ENCODE measurements around the gene RPS15A.

The RPS15A gene

GRCh38 chr16:18789850-18790706 is at the start of gene RPS15A:
RPS15A (minus strand) TSS chr16:18790334; CDS start chr16:18789113, 1,221 bp downstream.
- peak; percentile 99 for DNase-seq

- DNase-seq, result no peak
Measured at GRCh38 chr16:18839555-18839954, 49.4 kb upstream of the RPS15A start.

- DNase-seq, result no peak
Measured at GRCh38 chr16:18836702-18837101, 46.6 kb upstream of the RPS15A start.

- peak; percentile 32 for DNase-seq
Measured at GRCh38 chr16:18834864-18835263, 44.7 kb upstream of the RPS15A start.

DNA sequence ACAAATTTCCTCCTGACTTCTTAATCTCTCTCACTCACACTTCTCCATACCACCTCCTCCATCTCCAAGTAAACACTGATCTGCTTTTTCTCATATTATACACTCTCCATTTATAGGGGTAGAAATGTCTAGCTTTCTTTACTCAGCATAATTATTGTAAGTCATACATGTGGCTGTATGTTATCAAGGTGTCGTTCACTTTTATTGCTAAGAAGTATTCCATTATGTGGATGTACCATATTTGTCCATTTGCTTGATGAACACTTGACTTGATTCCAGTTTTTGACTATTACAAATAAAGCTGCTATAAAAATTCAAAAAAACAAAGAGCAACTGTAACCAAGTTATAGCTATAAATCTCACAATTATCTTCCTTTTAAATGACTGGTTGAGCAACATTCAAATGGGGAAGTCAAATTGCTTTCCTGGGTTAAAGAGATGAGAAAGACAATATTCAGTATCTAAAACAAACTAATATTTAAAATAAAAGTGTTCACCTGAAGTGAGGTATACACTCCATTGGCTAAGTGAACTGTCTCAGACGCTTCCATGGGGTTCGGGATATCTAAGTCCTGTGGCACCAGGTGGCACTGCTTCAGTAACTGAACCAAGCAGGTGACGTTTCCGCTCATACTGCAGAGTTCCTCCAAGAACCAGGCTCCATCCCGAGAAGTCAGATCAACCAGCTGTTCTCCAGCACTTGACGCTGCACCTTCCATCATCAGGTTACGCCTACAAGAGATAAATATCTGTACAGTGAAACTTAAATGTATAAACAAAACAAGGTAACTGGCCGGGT is 43.8 kb upstream of the RPS15A start:
- DNase-seq, result peak; percentile 12

GRCh38 chr16:18832613-18833012 is 42.5 kb upstream of the RPS15A start:
- no peak for DNase-seq

- no peak for DNase-seq
Measured at GRCh38 chr16:18832006-18832405, 41.9 kb upstream of the RPS15A start.

GRCh38 chr16:18829251-18829650 is 39.1 kb upstream of the RPS15A start:
- DNase-seq, result peak; percentile 33

DNA sequence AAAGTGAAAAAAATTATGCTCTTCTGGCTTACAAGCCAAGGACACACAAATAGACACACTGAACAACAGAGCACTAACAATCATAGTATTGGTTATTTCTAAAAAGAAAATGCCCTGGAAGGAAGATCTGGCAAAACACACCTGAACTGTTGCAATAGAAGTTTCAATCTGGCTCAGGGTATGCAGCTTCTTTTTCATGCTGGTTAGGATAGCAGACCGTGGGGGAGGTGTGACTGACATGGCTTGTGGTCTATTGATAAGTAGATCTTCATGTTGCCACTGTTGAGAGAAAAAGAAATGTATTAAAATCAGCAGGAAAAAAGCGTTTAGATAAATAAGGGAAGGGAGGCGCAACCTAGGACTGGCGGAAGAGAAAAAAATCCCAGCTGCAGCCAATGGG is 37.8 kb upstream of the RPS15A start:
- peak; percentile 18 for DNase-seq

DNA sequence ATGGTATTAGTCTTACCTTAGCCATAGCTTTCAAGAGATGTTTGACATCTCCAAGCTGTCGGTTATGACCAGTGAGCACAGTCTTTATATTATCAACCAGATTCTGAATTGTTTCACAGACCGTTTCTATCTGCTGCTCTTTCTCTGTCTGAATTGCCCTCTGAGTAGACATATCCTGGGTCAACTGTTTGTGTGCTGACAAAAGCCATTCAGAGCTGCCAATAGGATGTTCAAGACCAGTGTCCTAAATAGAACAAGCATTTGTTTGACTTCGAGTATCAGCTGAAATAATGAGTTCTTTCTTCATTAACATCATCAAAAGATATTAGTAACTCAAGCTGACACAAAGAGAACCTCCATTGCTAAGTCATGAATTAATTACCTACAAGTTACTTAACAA is 26.2 kb upstream of the RPS15A start:
- no peak for DNase-seq

DNA sequence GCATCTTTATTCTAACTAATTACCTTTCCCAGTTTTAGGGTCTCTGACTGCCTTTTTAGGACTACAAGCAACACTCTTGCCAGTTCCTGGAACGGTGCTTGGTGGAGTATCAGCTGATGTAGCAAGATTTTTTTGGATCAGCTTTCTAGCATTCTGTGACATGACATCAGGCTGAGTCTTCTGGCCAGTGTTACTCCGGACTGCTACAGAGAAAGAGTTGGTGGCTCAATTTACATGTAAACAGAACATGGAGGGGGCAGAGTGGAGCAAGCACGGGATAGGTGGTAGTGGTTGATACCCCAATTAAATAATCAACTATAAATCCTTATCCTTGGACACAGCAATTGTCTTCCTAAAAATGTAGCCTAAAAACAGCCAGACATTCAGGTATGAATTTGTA is 21.8 kb upstream of the RPS15A start:
- no peak for DNase-seq

GRCh38 chr16:18809165-18809564 is 19.0 kb upstream of the RPS15A start:
- DNase-seq, result no peak

- no peak for DNase-seq
Measured at GRCh38 chr16:18805257-18805773, 15.2 kb upstream of the RPS15A start.

DNA sequence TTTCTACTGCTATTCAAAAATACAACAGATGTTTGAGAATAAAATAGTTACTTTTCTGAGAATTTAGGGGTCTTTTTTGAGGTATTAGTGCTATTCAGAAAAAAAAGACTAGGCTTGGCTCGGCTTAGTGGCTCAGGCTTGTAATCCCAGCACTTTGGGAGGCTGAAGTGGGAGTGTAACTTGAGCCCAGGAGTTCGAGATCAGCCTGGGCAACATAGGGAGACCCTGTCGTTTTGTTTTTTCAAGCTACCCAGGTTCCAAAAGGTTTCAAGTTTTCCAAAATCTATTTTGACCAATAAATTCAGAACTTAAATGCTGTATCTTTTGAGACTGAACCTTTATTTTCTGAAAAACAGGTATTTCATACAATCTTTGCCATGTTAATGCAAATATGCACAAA is 14.4 kb upstream of the RPS15A start:
- no peak for DNase-seq

DNA sequence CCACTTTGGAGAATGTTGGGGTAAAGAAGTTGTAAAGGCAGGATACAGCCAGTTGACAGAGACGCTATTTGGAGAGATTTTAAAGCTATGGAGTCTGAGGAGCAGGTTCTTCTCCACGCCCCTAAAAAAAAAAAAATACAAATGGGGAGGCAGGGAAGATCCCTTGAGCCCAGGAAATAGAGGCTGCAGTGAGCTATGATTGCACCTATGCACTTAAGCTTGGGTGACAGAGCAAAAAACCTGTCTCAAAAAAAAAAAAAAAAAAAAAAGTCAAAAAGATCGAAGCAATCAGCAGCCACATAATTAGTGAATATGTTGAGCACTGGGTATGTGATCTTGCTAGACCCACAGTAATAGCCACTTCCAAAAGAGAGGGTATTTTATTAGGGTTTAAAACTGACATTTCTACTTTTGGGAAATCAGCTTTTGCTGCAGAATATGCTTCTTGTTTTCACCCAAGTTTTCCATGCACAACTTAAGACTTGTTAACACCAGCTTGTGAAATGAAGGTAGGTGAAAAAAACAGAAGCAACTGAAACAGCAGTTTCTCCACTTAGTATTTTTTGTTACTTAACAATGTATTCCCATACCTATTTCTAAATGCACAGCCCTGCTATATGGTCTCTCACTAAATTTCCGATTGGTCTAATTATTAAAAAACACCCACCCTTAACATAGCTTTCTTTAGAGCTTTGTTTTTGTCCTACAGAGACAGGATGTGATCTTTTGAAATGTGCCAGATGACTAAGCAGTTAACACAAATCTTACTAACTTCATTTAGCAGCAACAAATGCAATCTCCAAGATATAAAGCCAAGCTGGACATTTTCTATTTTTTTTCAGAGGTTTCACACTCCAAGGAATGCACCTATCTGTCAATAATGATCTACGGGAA is 13.7 kb upstream of the RPS15A start:
- peak; percentile 71 for DNase-seq

DNA sequence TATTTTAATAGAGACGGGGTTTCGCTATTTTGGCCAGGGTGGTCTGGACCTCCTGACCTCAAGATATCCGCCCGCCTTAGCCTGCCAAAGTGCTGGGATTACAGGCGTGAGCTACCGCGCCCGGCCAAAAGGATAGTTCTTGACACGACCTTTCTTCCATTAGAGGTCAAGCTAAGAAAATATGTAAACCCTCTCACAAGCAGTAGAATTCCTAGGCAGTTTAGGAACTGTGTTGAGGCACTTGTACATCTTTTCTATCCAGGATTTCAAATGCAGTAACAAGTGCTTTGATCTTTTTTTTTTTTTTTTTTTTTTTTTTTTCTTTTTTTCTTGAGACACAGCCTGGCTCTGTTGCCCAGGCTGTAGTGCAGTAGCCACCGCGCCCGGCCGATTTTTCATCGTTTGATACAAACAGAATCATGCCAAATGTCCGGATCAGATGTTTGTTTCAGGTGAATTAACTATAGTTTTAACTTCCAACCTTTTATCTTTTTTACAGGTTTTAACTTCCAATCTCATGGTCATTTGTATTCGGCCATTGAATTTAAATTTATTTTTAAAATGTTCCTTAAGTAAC is 12.7 kb upstream of the RPS15A start:
- DNase-seq, result no peak

DNA sequence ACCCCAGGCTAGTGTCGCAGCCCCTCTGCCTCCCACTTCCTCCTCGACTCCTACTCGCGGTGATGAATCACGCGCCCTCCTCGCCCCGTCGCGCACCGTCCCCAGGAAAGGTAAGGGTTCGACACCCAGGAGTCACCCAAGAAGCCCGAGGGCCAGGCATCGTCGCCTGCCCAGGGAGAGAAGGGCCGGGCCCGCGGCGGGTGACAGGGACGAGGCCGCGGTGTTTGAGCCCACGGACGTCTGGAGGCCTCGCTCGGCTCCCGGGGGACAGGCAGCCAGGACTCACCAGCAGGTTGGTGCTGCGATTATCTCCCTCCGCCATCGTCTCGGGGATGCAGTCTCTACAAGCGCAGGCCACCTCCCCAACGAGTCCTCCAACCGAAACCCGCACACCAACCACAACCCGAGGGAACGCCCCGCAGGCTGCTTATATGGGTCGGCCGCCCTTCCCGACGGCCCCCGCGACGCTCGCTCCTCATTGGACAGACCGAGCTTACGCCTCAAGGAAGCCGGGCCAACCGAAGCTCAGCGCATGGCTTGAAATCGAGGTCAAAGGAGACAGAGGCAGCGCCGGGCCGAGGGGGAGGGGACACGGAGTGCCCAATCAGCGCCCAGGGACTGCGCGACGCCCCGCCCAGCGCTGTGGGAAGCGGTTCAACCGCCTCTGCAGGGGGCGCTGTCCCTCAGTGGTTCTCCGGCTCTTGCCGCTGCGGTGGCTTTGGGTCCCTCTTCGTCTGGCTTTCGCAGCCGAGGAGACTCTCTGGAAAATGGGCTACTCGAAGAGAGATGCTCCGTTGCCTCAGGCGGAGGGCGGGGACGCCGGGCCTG is 11.2 kb upstream of the RPS15A start, which contains the start of gene ARL6IP1:
Gene ARL6IP1 (minus strand): TSS at position 405 of the 828 bp plus-strand sequence. CDS start 83 bp downstream, at position 322.
- peak; percentile 100 for DNase-seq

GRCh38 chr16:18800775-18801144 is 10.6 kb upstream of the RPS15A start:
- DNase-seq, result peak; percentile 35

DNA sequence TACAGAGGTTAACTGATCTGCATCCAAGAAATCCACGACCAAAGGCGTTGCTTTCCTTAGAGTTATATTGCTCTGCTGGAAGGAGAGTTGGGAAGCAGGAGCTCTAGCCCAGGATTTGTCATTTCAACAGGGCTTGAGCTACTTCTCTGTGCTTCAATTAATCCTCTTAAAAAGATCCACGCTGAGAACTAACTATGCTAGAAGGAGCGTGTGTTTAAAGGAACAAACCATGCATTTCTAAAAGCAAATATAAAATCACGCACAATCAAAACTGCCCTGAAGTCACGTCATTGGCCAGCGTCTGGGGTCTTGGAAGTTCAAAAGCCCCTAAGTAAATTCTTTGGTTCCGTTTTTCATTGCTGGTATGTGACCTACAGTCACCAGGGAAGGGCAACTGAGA is 10.2 kb upstream of the RPS15A start:
- no peak for DNase-seq

DNA sequence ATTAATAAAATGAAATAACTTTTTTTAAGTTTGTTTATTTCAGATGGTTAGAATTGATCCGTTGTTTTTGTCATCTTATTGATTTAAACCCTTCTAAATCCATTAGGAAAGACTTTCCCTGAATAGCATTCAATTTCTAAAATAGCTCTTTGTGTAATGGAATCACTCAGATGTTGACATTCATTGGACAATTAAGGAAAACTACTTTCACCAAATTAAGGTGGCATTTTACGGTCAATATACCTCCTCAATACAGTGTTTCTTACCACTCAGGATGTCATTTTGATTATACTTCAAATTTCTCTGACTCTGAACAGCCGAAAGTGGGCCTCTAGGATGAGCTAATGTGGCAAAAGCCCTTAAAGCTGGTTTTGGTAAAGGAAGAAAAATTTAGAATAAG is 9.4 kb upstream of the RPS15A start:
- DNase-seq, result no peak

DNA sequence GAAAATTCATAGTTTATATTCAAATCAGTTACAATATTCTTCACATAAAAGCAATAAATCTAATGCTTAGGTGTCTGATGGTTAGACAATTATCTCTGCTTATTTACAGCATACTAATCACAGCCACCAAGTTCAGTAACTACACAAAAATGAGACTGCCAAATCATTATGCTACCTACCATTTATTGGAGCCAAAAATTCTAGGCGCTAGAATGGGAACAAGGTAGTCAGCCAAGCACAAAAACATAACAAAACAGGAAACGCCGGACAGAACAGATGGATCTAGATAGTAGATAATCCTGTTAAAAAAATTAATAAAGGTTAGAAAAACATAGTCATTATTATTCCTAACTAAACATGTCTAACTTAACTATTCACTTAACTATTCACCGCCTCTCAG is 7.6 kb upstream of the RPS15A start:
- DNase-seq, result no peak

Data from hematopoietic multipotent progenitor cell treated with erythropoietin and hydrocortisone succinate and interleukin-3 and kit ligand, for 6 days (in vitro differentiated cells).